Central memory CD4-positive, alpha-beta T cell (primary cell): ENCODE measurements around the gene KIF26B.

Experiments used
- DNase-seq: peaks from one replicate; pipeline ENCODE4 v3.0.0; 2022

KIF26B gene

GRCh38 chr1:245211035-245211749 lies 56.4 kb downstream of the KIF26B start:
- DNase-seq = no peak

GRCh38 chr1:245211761-245212160 lies 57.0 kb downstream of the KIF26B start:
- no peak for DNase-seq

GRCh38 chr1:245212221-245212710 lies 57.5 kb downstream of the KIF26B start:
- DNase-seq = no peak

- no peak for DNase-seq
Observed at GRCh38 chr1:245213066-245213831, 58.5 kb downstream of the KIF26B start.

- DNase-seq = no peak
Observed at GRCh38 chr1:245215071-245215470, 60.3 kb downstream of the KIF26B start.

- DNase-seq = no peak
Observed at GRCh38 chr1:245216366-245217115, 61.8 kb downstream of the KIF26B start.

- no peak for DNase-seq
Observed at GRCh38 chr1:245217853-245218608, 63.2 kb downstream of the KIF26B start.

- no peak for DNase-seq
Observed at GRCh38 chr1:245220381-245220985, 65.7 kb downstream of the KIF26B start.

GRCh38 chr1:245221805-245222204 lies 67.0 kb downstream of the KIF26B start:
- no peak for DNase-seq

GRCh38 chr1:245222931-245223595 lies 68.3 kb downstream of the KIF26B start:
- DNase-seq = no peak

GRCh38 chr1:245225322-245226202 lies 70.8 kb downstream of the KIF26B start:
- DNase-seq = no peak

- no peak for DNase-seq
Observed at GRCh38 chr1:245226203-245226499, 71.4 kb downstream of the KIF26B start.

GRCh38 chr1:245229051-245229450 lies 74.3 kb downstream of the KIF26B start:
- DNase-seq = no peak

- DNase-seq = no peak
Observed at GRCh38 chr1:245232931-245233330, 78.1 kb downstream of the KIF26B start.

GRCh38 chr1:245234217-245235081 lies 79.7 kb downstream of the KIF26B start:
- DNase-seq = no peak

GRCh38 chr1:245235156-245235555 lies 80.4 kb downstream of the KIF26B start:
- no peak for DNase-seq

- no peak for DNase-seq
Observed at GRCh38 chr1:245240648-245241165, 85.9 kb downstream of the KIF26B start.

- DNase-seq = no peak
Observed at GRCh38 chr1:245241526-245242130, 86.8 kb downstream of the KIF26B start.

- DNase-seq = no peak
Observed at GRCh38 chr1:245242989-245243388, 88.2 kb downstream of the KIF26B start.
